ENCODE data around the gene TMEM53.

Gene TMEM53

GRCh38 chr1:44640200-44640853 lies 34.0 kb downstream of the TMEM53 start:
- no peaks in the 10 kb centered on the region for H3K9me3 ChIP-seq (ENCODE audit: control insufficient read depth, low read length)
- H3K27ac ChIP-seq (ENCODE audit: insufficient read depth, low read length, poor library complexity, severe bottlenecking) = no peak overlapping the region
- H3K4me3 ChIP-seq (ENCODE audit: insufficient read depth, low read depth, low read length, poor library complexity, severe bottlenecking) = no peak overlapping the region
- DNase-seq = no peak
- no peaks in the 10 kb centered on the region for H3K4me1 ChIP-seq (ENCODE audit: control insufficient read depth, insufficient read depth, low read length, poor library complexity, severe bottlenecking)
- H3K36me3 ChIP-seq (ENCODE audit: control insufficient read depth, insufficient read depth, low read length) = peaks cover 97% of the 10 kb centered on the region
- no peaks in the 10 kb centered on the region for H3K27me3 ChIP-seq (replicated peaks; ENCODE audit: control insufficient read depth, insufficient read depth, low read length, poor library complexity, severe bottlenecking)

- Histone ChIP-seq H3K27me3 (replicated peaks; ENCODE audit: control insufficient read depth, insufficient read depth, low read length, poor library complexity, severe bottlenecking) (no peaks in the 10 kb centered on the region), H3K4me1 (ENCODE audit: control insufficient read depth, insufficient read depth, low read length, poor library complexity, severe bottlenecking) (peaks cover 2% of the 10 kb centered on the region), H3K27ac (ENCODE audit: insufficient read depth, low read length, poor library complexity, severe bottlenecking) (no peak overlapping the region), H3K9me3 (ENCODE audit: control insufficient read depth, low read length) (no peaks in the 10 kb centered on the region), H3K36me3 (ENCODE audit: control insufficient read depth, insufficient read depth, low read length) (peaks cover 96% of the 10 kb centered on the region), H3K4me3 (ENCODE audit: insufficient read depth, low read depth, low read length, poor library complexity, severe bottlenecking) (no peak overlapping the region)
- no peak for DNase-seq
Observed at GRCh38 chr1:44637702-44638411, 36.4 kb downstream of the TMEM53 start.

- Histone ChIP-seq H3K9me3 (ENCODE audit: control insufficient read depth, low read length) (no peaks in the 10 kb centered on the region), H3K4me3 (ENCODE audit: insufficient read depth, low read depth, low read length, poor library complexity, severe bottlenecking) (no peak overlapping the region), H3K36me3 (ENCODE audit: control insufficient read depth, insufficient read depth, low read length) (peaks cover 87% of the 10 kb centered on the region), H3K27me3 (replicated peaks; ENCODE audit: control insufficient read depth, insufficient read depth, low read length, poor library complexity, severe bottlenecking) (no peaks in the 10 kb centered on the region), H3K27ac (ENCODE audit: insufficient read depth, low read length, poor library complexity, severe bottlenecking) (no peak overlapping the region), H3K4me1 (ENCODE audit: control insufficient read depth, insufficient read depth, low read length, poor library complexity, severe bottlenecking) (peaks cover 8% of the 10 kb centered on the region)
- no peak for DNase-seq
Observed at GRCh38 chr1:44636688-44637598, 37.3 kb downstream of the TMEM53 start.

DNA sequence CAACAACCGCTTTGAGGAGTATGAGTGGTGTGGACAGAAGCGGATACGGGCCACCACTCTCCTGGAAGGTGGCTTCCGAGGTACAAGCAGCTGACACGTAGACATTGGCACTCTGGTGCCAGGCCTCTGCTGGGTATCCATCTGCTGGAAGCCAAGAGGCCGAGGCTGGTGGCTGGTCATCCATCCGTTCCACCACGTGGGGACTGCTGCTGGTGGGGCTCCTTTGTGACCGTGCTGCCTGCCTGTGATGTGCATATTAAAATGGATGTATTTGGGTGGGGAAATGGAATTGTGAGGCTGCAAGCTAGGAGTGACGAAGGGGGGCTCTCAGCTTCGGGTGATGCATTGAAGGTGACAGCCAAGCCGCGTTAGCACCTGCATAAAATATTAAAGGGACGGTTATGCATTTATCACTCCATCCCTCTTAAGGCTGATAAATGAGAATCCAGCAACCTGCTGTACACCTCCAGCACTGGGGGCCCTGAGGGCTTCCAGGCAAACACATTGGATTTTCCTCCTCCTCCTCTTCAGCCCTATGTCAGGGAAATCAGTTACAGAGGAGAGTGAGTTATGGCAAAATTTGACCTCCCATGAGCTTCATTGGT lies 38.1 kb downstream of the TMEM53 start:
- H3K4me3 ChIP-seq (ENCODE audit: insufficient read depth, low read depth, low read length, poor library complexity, severe bottlenecking) = no peak overlapping the region
- H3K27ac ChIP-seq (ENCODE audit: insufficient read depth, low read length, poor library complexity, severe bottlenecking) = no peak overlapping the region
- H3K9me3 ChIP-seq (ENCODE audit: control insufficient read depth, low read length) = no peaks in the 10 kb centered on the region
- no peak for DNase-seq
- peaks cover 80% of the 10 kb centered on the region for H3K36me3 ChIP-seq (ENCODE audit: control insufficient read depth, insufficient read depth, low read length)
- no peaks in the 10 kb centered on the region for H3K27me3 ChIP-seq (replicated peaks; ENCODE audit: control insufficient read depth, insufficient read depth, low read length, poor library complexity, severe bottlenecking)
- peaks cover 12% of the 10 kb centered on the region for H3K4me1 ChIP-seq (ENCODE audit: control insufficient read depth, insufficient read depth, low read length, poor library complexity, severe bottlenecking)

DNA sequence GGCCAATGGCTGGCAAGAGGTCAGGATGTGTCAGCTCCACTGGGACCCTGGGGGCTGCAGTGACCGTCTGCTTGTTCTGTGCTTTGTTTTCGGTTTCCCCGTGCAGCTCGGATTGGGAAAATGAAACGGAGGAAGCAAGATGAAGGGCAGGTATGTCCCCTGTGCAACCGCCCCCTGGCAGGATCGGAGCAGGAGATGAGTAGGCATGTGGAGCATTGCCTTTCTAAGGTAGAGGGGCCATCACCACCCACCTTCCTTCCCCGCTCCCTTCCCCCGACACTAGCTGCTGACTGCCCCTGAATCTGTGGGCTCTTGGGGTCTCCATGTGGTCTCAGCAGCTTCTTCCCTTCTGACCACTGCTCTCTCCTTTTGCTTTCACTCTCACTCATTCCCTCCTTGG lies 38.8 kb downstream of the TMEM53 start:
- Histone ChIP-seq H3K4me3 (ENCODE audit: insufficient read depth, low read depth, low read length, poor library complexity, severe bottlenecking) (no peak overlapping the region), H3K36me3 (ENCODE audit: control insufficient read depth, insufficient read depth, low read length) (peaks cover 73% of the 10 kb centered on the region), H3K9me3 (ENCODE audit: control insufficient read depth, low read length) (no peaks in the 10 kb centered on the region), H3K27me3 (replicated peaks; ENCODE audit: control insufficient read depth, insufficient read depth, low read length, poor library complexity, severe bottlenecking) (no peaks in the 10 kb centered on the region), H3K4me1 (ENCODE audit: control insufficient read depth, insufficient read depth, low read length, poor library complexity, severe bottlenecking) (peaks cover 12% of the 10 kb centered on the region), H3K27ac (ENCODE audit: insufficient read depth, low read length, poor library complexity, severe bottlenecking) (no peak overlapping the region)
- no peak for DNase-seq

GRCh38 chr1:44634606-44635189 lies 39.6 kb downstream of the TMEM53 start:
- Histone ChIP-seq H3K4me1 (ENCODE audit: control insufficient read depth, insufficient read depth, low read length, poor library complexity, severe bottlenecking) (peaks cover 12% of the 10 kb centered on the region), H3K36me3 (ENCODE audit: control insufficient read depth, insufficient read depth, low read length) (peaks cover 66% of the 10 kb centered on the region), H3K9me3 (ENCODE audit: control insufficient read depth, low read length) (no peaks in the 10 kb centered on the region), H3K27ac (ENCODE audit: insufficient read depth, low read length, poor library complexity, severe bottlenecking) (no peak overlapping the region), H3K4me3 (ENCODE audit: insufficient read depth, low read depth, low read length, poor library complexity, severe bottlenecking) (no peak overlapping the region), H3K27me3 (replicated peaks; ENCODE audit: control insufficient read depth, insufficient read depth, low read length, poor library complexity, severe bottlenecking) (no peaks in the 10 kb centered on the region)
- DNase-seq = no peak

DNA sequence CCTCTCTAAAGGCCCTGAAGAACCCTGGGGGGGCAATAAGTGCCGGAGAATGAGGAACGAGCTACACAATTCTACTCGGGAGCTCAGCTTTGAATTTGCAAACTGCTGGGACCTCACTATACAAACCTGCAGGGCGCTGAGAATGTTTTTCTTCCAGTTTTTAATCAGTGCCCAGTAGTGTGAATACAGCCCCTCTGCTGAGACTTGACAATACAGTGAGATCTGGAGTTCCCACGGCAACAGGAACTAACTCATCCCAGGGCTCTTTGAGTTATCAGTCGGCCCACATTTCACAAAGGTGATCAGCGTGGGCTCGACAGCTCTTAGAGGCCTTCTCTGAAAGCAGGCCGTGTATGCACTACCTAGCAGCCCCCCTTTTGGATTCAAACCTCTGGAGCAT lies 41.7 kb downstream of the TMEM53 start:
- no peak for DNase-seq
- Histone ChIP-seq H3K4me1 (ENCODE audit: control insufficient read depth, insufficient read depth, low read length, poor library complexity, severe bottlenecking) (peaks cover 12% of the 10 kb centered on the region), H3K36me3 (ENCODE audit: control insufficient read depth, insufficient read depth, low read length) (peaks cover 45% of the 10 kb centered on the region), H3K27me3 (replicated peaks; ENCODE audit: control insufficient read depth, insufficient read depth, low read length, poor library complexity, severe bottlenecking) (no peaks in the 10 kb centered on the region), H3K4me3 (ENCODE audit: insufficient read depth, low read depth, low read length, poor library complexity, severe bottlenecking) (peak overlapping the region; percentile 24), H3K27ac (ENCODE audit: insufficient read depth, low read length, poor library complexity, severe bottlenecking) (peak overlapping the region; percentile 80), H3K9me3 (ENCODE audit: control insufficient read depth, low read length) (no peaks in the 10 kb centered on the region)

DNA sequence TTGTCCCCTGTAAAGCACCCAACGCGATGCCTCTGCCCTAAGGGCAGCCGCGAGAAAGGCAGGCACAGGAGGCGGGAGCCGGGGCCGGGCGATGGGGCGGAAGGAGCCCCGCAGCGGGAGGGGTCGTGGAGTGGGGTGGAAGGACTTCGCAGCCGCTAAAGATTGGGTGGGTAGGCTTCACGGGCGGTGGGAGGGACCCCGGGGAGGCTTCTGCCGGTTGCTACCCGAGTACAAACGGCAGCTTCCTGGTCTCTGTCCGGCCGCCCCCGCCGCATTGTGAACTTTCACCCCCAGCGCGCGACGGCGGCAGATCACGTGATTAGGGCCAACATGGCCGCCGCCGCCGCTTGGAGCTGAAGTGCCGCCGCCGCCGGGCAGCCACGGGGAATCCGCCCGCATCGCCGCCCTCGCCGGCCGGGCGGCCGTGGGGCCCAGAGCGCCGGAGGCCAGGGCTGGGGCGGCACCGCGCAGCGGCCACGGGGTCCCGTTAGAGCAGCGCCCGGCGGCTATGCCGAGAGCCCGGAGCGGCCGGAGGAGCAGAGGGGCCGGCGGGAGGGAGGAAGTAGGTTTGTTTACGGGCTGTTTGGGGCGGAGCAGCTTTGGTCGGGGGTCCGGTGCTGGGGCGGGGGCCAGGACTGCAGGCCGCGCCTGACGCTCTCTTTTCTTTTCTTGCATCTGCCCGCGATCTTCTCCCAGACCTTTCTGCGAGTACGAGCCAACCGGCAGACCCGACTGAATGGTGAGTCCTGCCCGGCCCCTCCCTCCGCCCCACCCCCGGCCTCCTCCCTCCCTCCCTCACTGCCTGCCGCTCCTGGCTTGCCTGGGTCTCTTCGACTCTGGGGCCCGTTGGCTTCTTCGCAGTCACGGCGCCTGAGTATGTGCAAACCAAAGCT lies 42.4 kb downstream of the TMEM53 start:
- Histone ChIP-seq H3K4me1 (ENCODE audit: control insufficient read depth, insufficient read depth, low read length, poor library complexity, severe bottlenecking) (peaks cover 12% of the 10 kb centered on the region), H3K27ac (ENCODE audit: insufficient read depth, low read length, poor library complexity, severe bottlenecking) (peak overlapping the region; percentile 80), H3K36me3 (ENCODE audit: control insufficient read depth, insufficient read depth, low read length) (peaks cover 38% of the 10 kb centered on the region), H3K9me3 (ENCODE audit: control insufficient read depth, low read length) (no peaks in the 10 kb centered on the region), H3K4me3 (ENCODE audit: insufficient read depth, low read depth, low read length, poor library complexity, severe bottlenecking) (peak overlapping the region; percentile 56), H3K27me3 (replicated peaks; ENCODE audit: control insufficient read depth, insufficient read depth, low read length, poor library complexity, severe bottlenecking) (no peaks in the 10 kb centered on the region)
- peak; percentile 70 to 84 (median 78) for DNase-seq

GRCh38 chr1:44631333-44631646 lies 43.0 kb downstream of the TMEM53 start:
- Histone ChIP-seq H3K9me3 (ENCODE audit: control insufficient read depth, low read length) (no peaks in the 10 kb centered on the region), H3K4me3 (ENCODE audit: insufficient read depth, low read depth, low read length, poor library complexity, severe bottlenecking) (peak overlapping the region; percentile 56), H3K27me3 (replicated peaks; ENCODE audit: control insufficient read depth, insufficient read depth, low read length, poor library complexity, severe bottlenecking) (no peaks in the 10 kb centered on the region), H3K4me1 (ENCODE audit: control insufficient read depth, insufficient read depth, low read length, poor library complexity, severe bottlenecking) (peaks cover 12% of the 10 kb centered on the region), H3K36me3 (ENCODE audit: control insufficient read depth, insufficient read depth, low read length) (peaks cover 32% of the 10 kb centered on the region), H3K27ac (ENCODE audit: insufficient read depth, low read length, poor library complexity, severe bottlenecking) (peak overlapping the region; percentile 80)
- no peak for DNase-seq

All from effector memory CD4-positive, alpha-beta T cell (primary cell).